ENCODE data around the gene PDIA6.

DNA sequence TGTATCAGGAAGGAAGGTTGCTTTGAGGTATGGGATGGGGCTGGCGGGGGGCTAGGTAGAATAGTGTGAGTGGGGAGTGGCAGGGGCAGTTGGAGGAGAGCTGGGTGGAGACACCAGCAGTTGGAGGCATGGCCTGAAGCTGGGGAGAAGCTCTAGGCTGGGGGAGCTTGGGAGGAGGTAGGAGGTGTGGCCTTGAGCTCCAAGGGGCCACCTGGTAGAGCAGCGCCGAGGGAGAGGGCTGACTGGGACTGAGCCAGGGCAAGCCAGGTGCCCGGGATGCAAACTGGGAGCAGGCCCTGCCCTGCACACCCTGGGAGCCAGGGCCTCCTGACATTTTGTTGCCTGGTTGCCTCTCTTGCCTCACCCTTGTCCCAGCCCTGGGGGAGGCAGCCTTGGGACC is 33.1 kb upstream of the PDIA6 start:
- TF ChIP-seq, protein P1, sequence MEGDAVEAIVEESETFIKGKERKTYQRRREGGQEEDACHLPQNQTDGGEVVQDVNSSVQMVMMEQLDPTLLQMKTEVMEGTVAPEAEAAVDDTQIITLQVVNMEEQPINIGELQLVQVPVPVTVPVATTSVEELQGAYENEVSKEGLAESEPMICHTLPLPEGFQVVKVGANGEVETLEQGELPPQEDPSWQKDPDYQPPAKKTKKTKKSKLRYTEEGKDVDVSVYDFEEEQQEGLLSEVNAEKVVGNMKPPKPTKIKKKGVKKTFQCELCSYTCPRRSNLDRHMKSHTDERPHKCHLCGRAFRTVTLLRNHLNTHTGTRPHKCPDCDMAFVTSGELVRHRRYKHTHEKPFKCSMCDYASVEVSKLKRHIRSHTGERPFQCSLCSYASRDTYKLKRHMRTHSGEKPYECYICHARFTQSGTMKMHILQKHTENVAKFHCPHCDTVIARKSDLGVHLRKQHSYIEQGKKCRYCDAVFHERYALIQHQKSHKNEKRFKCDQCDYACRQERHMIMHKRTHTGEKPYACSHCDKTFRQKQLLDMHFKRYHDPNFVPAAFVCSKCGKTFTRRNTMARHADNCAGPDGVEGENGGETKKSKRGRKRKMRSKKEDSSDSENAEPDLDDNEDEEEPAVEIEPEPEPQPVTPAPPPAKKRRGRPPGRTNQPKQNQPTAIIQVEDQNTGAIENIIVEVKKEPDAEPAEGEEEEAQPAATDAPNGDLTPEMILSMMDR (IDR thresholded peaks at IDR 0.05; ENCODE audit: insufficient read depth, low read depth, low read length): no peak
- TF ChIP-seq EZH2 (IDR thresholded peaks at IDR 0.05; ENCODE audit: insufficient read depth, low read length): no peak

Measured in astrocyte (in vitro differentiated cells and primary cell).